Uterine smooth muscle cell (primary cell): ENCODE results near the gene UPP2. TPM values are rescaled to one million over a fixed set of nuclear protein-coding genes. Genes with fewer than 3 reads are reported as not detected.

Experiments used
- total RNA-seq: library from RNA; depleted of rRNA; stranded (reverse); fragments of >200 nt; gene quantifications from 2 replicates; pipeline ENCODE4 v1.2.3, GENCODE V29; 2014

The UPP2 gene
- total RNA-seq = not detected in 2 replicates

DNA sequence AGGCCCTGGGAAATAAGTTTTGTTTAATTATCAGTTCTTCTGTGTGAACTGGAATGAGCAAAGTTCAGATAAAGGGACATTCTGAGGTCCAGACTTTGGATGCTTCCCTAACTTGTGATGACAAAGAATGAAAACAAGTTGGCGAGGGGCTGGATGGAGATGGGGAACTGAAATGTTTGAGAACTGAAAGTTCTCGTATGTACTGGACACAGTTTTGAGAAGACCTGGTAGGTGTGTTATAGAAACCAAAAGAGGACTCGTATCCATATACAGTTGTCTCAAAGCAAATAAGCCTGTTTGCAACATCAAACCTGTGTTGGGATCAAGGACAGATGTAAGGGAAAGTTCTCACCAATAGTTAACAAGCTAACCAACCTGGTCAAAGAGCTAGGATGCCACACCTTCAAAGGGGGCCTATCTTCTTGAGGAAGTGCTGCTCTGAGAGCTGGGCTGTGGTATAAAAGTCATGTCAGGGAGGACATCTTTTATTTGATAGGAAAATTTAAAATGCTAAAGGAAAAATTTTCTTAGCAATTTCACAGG lies at the start of gene UPP2:
Gene UPP2, plus strand, starts transcription at position 493 of the 543 bp plus-strand sequence. CDS start 188 bp downstream, outside the sequence.

Other genes with a start within 250 kb of the UPP2 start
- gene ACVR1, start 225.5 kb upstream of the UPP2 start, total RNA-seq = 26.7 and 35.4 TPM in 2 replicates